ENCODE results near the gene ZIC5. TPM values are rescaled to one million over a fixed set of nuclear protein-coding genes. Genes with fewer than 3 reads are reported as not detected.
A peak's percentile ranks its signal among the peaks of the same experiment; 100 is the strongest.

The ZIC5 gene
- total and polyA plus RNA-seq, 12 donors, result 0.04 TPM; not detected in 11

GRCh38 chr13:99959540-99960230, 11.9 kb downstream of the ZIC5 start:
- H3K27ac ChIP-seq, result no peak overlapping the region
- H3K4me1 ChIP-seq (replicated peaks in 1 of 2), result peaks cover 0 to 28% of the 10 kb centered on the region in 2 donors

DNA sequence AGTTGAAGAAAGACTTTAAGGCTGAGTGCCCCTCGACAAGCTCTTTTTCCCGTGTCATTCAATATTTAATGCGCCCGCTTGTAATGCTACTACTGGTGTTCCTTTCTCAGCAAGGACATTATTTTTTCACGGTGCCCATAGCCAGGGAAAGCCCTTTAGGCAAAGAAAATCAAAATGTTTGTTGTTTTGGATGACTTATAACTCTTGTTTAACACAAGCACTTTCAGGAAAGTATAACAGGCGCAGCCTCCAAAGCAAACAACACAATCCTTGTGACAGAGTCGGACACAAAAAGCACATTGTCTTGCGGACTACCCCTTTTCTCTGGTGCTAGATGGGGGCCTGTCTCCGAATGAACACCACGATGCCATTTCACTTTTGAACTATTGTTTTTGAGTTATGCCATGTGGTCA, 12.4 kb downstream of the ZIC5 start:
- intact Hi-C loops (cut with DNase I), result no loop called here
- H3K9me3 ChIP-seq (replicated peaks in 1 of 3), result no peaks in the 10 kb centered on the region
- H3K27me3 ChIP-seq, result peaks cover 97% of the 10 kb centered on the region
- 23 to 35% (median 24%) methylated on average over 10 of the region's 10 CpGs for WGBS, 4 donors
- H3K4me1 ChIP-seq (replicated peaks in 1 of 2), result peaks cover 0 to 28% of the 10 kb centered on the region in 2 donors
- no peak for DNase-seq
- TF ChIP-seq CTCF (IDR thresholded peaks at IDR 0.05) (no peak), POLR2A (IDR thresholded peaks at IDR 0.05) (no peak)
- H3K36me3 ChIP-seq (replicated peaks in 1 of 2), result no peaks in the 10 kb centered on the region
- H3K27ac ChIP-seq, result no peak overlapping the region
- no peak overlapping the region for H3K4me3 ChIP-seq

More at GRCh38 chr13:99959540-99960230, 11.9 kb downstream of the ZIC5 start:
- no peak for DNase-seq
- TF ChIP-seq POLR2A (IDR thresholded peaks at IDR 0.05) (no peak), CTCF (IDR thresholded peaks at IDR 0.05) (no peak)
- peak overlapping the region in 1 of 4 donors; percentile 13 for H3K4me3 ChIP-seq
- intact Hi-C loops (cut with DNase I), result no loop called here
- H3K27me3 ChIP-seq, result peaks cover 94% of the 10 kb centered on the region
- 6 to 9% (median 6%) methylated on average over 26 to 49 of the region's 49 CpGs for WGBS, 4 donors
- H3K9me3 ChIP-seq (replicated peaks in 1 of 3), result no peaks in the 10 kb centered on the region
- no peaks in the 10 kb centered on the region for H3K36me3 ChIP-seq (replicated peaks in 1 of 2)

- Histone ChIP-seq H3K9me3 (replicated peaks in 1 of 3) (no peaks in the 10 kb centered on the region), H3K27me3 (peaks cover 92% of the 10 kb centered on the region), H3K4me1 (replicated peaks in 1 of 2) (peaks cover 0 to 28% of the 10 kb centered on the region in 2 donors), H3K36me3 (replicated peaks in 1 of 2) (no peaks in the 10 kb centered on the region), H3K27ac (no peak overlapping the region), H3K4me3 (no peak overlapping the region)
- 13 to 18% (median 14%) methylated on average over 17 to 35 of the region's 35 CpGs for WGBS, 4 donors
- intact Hi-C loops (cut with DNase I), result no loop called here
- TF ChIP-seq POLR2A (IDR thresholded peaks at IDR 0.05), result no peak
- no peak for TF ChIP-seq CTCF (IDR thresholded peaks at IDR 0.05)
- no peak for DNase-seq
These were observed 13.0 kb downstream of the ZIC5 start for GRCh38 chr13:99958406-99959126.

DNA sequence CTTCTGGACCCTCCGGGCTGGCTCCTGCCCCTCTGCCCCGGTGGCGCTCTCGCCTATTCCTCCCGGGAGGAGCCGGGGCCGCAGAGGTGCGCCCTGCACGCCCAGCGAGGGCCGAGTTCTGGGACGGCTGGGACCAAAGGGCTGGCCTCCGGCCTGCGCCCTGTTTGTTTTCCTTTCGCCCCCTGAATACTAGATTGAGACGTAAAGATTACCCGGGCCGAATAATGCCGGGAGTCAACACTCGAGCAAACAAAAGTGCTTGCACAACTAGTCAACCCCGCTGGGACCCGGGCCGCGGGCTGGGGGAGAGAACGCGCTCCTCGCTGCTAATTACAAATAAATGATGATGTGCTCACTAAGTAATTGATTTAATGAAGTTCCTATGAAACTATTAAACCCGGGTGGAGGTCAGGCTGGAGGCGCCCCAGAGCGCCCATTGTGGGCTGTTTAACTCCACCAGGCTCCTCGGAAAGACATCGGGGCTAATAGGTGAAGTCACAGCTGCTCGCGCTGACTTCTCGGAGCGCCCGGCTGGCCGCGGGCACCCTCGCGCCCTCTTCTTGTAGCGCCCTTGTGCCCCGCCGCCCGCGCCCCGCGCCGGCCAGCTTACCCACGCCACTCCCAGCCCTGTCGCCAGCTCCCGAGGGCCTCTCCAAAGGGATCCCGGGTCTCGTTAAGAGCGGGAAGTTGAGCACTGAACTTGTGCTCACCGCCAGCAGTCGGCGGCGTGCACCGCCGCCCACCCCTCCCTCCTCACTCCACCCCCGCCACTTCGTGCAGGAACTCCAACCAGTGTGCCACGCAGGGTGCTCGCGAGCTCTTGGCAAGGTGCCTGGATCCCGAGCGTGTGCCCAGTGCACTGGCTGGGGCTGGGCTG, 14.9 kb downstream of the ZIC5 start:
- no peak for TF ChIP-seq CTCF (IDR thresholded peaks at IDR 0.05)
- TF ChIP-seq POLR2A (IDR thresholded peaks at IDR 0.05), result no peak
- WGBS, 4 donors, result 3 to 8% (median 4%) methylated on average over 30 to 68 of the region's 68 CpGs
- no peak for DNase-seq
- Histone ChIP-seq H3K4me1 (replicated peaks in 1 of 2) (peaks cover 0 to 28% of the 10 kb centered on the region in 2 donors), H3K36me3 (replicated peaks in 1 of 2) (no peaks in the 10 kb centered on the region), H3K4me3 (peak overlapping the region in 1 of 4 donors; percentile 29), H3K27ac (no peak overlapping the region), H3K27me3 (peaks cover 81% of the 10 kb centered on the region), H3K9me3 (replicated peaks in 1 of 3) (no peaks in the 10 kb centered on the region)
- intact Hi-C loops (cut with DNase I), result no loop called here

All from adrenal gland (tissue), 12 donors.